MM.1S (cell line): ENCODE results near the gene F10.

ENCODE experiments used
- DNase-seq: peaks from one replicate; pipeline ENCODE4 v3.0.0-alpha.2; 2015
- H2AFZ ChIP-seq: fragments of 300-600 bp; sonication (generic); 2 replicates; pipeline ENCODE4 v1.6.0; 2016; ENCODE audit warnings: antibody characterized with exemption, low read length
- H3F3A ChIP-seq: fragments of 300-600 bp; sonication (generic); 2 replicates; pipeline ENCODE4 v1.6.1; 2016; ENCODE audit warnings: mild to moderate bottlenecking, antibody characterized with exemption, low read length, moderate library complexity, mixed read lengths; ENCODE audit not compliant: insufficient read depth
- H3K27ac ChIP-seq: fragments of 300-600 bp; sonication (generic); 2 replicates; pipeline ENCODE4 v1.5.1; 2016; ENCODE audit warnings: mild to moderate bottlenecking, low read length
- H3K27me3 ChIP-seq: fragments of 300-600 bp; sonication (generic); replicated peaks from 2 replicates; pipeline ENCODE4 v1.6.0; 2016; ENCODE audit warnings: low read length; ENCODE audit not compliant: insufficient read depth
- H3K36me3 ChIP-seq: fragments of 300-600 bp; sonication (generic); replicated peaks from 2 replicates; pipeline ENCODE4 v1.6.1; 2016; ENCODE audit warnings: mild to moderate bottlenecking, low read length, mixed read lengths; ENCODE audit not compliant: insufficient read depth
- H3K4me1 ChIP-seq: fragments of 300-600 bp; sonication (generic); 2 replicates; pipeline ENCODE4 v1.6.1; 2016; ENCODE audit warnings: low read length, mixed read lengths
- H3K4me2 ChIP-seq: fragments of 300-600 bp; sonication (generic); 2 replicates; pipeline ENCODE4 v1.6.0; 2016; ENCODE audit warnings: low read depth, low read length
- H3K4me3 ChIP-seq: fragments of 300-600 bp; sonication (generic); 2 replicates; pipeline ENCODE4 v1.5.1; 2016; ENCODE audit warnings: low read length, mixed read lengths
- H3K79me2 ChIP-seq: fragments of 300-600 bp; sonication (generic); 2 replicates; pipeline ENCODE4 v1.6.1; 2016; ENCODE audit warnings: mixed run types, low read length, mixed read lengths
- H3K9ac ChIP-seq: fragments of 300-600 bp; sonication (generic); 2 replicates; pipeline ENCODE4 v1.6.1; 2016; ENCODE audit warnings: low read length, mixed read lengths
- H3K9me2 ChIP-seq: fragments of 300-600 bp; sonication (generic); replicated peaks from 2 replicates; pipeline ENCODE4 v1.6.1; 2016; ENCODE audit warnings: mild to moderate bottlenecking, low read length, mixed read lengths; ENCODE audit not compliant: insufficient read depth
- H3K9me3 ChIP-seq: fragments of 300-600 bp; sonication (generic); replicated peaks from 2 replicates; pipeline ENCODE4 v1.6.1; 2016; ENCODE audit warnings: mild to moderate bottlenecking, low read length, mixed read lengths; ENCODE audit not compliant: insufficient read depth
- H4K20me1 ChIP-seq: fragments of 300-600 bp; sonication (generic); 2 replicates; pipeline ENCODE4 v1.6.1; 2016; ENCODE audit warnings: mild to moderate bottlenecking, low read length, moderate library complexity, mixed read lengths; ENCODE audit not compliant: insufficient read depth
- EZH2 ChIP-seq: fragments of 300-600 bp; sonication (generic); optimal IDR thresholded peaks from 2 replicates; pipeline ENCODE3; 2017; ENCODE audit warnings: low read depth, mild to moderate bottlenecking, antibody characterized with exemption, low read length, mixed read lengths
- EZH2phosphoT487 ChIP-seq: fragments of 300-600 bp; sonication (generic); IDR thresholded peaks from 2 replicates; pipeline ENCODE4 v1.6.1; 2018; ENCODE audit warnings: antibody characterized with exemption, low read length
- TF ChIP-seq, protein P1 (sequence below): fragments of 300-600 bp; sonication (generic); IDR thresholded peaks from 2 replicates; pipeline ENCODE4 v1.5.1; 2016; ENCODE audit warnings: antibody characterized with exemption, low read length, mixed read lengths

The F10 gene

DNA sequence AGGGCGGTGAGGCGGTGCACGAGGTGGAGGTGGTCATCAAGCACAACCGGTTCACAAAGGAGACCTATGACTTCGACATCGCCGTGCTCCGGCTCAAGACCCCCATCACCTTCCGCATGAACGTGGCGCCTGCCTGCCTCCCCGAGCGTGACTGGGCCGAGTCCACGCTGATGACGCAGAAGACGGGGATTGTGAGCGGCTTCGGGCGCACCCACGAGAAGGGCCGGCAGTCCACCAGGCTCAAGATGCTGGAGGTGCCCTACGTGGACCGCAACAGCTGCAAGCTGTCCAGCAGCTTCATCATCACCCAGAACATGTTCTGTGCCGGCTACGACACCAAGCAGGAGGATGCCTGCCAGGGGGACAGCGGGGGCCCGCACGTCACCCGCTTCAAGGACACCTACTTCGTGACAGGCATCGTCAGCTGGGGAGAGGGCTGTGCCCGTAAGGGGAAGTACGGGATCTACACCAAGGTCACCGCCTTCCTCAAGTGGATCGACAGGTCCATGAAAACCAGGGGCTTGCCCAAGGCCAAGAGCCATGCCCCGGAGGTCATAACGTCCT is 26.4 kb downstream of the F10 start:
- H3K36me3 ChIP-seq = no peaks in the 10 kb centered on the region
- no peak overlapping the region for H3K9ac ChIP-seq
- no peak overlapping the region for H2AFZ ChIP-seq
- no peaks in the 10 kb centered on the region for H4K20me1 ChIP-seq
- peaks cover 12% of the 10 kb centered on the region for H3K4me1 ChIP-seq
- no peak for DNase-seq
- peaks cover 4% of the 10 kb centered on the region; the same call in 1 of the 2 replicates for H3F3A ChIP-seq
- H3K9me3 ChIP-seq = no peaks in the 10 kb centered on the region
- H3K4me3 ChIP-seq = no peak overlapping the region
- no peak for TF ChIP-seq EZH2phosphoT487
- TF ChIP-seq, protein P1, sequence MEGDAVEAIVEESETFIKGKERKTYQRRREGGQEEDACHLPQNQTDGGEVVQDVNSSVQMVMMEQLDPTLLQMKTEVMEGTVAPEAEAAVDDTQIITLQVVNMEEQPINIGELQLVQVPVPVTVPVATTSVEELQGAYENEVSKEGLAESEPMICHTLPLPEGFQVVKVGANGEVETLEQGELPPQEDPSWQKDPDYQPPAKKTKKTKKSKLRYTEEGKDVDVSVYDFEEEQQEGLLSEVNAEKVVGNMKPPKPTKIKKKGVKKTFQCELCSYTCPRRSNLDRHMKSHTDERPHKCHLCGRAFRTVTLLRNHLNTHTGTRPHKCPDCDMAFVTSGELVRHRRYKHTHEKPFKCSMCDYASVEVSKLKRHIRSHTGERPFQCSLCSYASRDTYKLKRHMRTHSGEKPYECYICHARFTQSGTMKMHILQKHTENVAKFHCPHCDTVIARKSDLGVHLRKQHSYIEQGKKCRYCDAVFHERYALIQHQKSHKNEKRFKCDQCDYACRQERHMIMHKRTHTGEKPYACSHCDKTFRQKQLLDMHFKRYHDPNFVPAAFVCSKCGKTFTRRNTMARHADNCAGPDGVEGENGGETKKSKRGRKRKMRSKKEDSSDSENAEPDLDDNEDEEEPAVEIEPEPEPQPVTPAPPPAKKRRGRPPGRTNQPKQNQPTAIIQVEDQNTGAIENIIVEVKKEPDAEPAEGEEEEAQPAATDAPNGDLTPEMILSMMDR = no peak
- TF ChIP-seq EZH2 = no peak
- H3K79me2 ChIP-seq = no peaks in the 10 kb centered on the region
- H3K4me2 ChIP-seq = no peak overlapping the region
- H3K27me3 ChIP-seq = peaks cover 66% of the 10 kb centered on the region
- H3K9me2 ChIP-seq = no peaks in the 10 kb centered on the region
- H3K27ac ChIP-seq = no peak overlapping the region

DNA sequence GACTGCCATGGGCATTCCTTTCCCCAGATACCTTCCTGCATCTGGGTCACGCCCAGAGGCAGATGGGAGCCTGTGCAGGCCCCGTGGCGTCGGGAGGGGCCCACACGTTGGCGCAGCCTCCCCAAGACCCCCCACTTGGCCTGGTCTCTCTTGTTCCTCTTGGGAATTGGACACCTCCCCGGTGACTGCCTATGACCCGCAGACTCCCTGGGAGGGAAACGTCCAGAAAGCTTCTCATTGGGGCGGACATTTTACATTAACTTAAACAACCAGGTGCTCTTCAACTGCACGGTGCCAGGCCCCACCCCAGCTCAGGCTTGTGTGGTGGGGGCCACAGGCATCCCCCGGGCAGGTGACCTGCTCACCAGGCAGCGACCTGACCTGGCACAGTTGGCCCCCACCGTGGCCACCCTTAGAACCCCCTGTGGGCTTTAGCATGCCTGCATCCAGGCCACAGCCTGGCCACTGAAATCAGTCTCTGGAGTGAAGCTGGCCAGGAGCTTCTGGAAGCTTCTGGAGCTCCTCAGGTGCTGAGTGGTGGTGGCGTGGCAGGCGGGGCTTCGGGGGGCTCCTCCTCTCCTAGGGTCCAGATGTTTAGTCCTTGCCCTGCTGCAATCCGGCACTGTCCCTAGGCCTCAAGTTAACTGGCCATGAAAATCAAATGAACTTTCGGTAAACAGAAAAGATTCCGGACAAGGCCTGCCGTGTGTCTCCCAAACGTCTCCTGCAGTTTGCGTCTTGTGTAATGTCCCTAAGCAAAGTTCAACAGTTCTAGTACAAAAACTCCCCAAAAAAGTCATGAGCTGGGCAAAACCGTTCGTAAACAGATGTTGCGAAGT is 27.3 kb downstream of the F10 start:
- no peaks in the 10 kb centered on the region for H3K9me2 ChIP-seq
- no peak overlapping the region for H2AFZ ChIP-seq
- no peak overlapping the region for H3K9ac ChIP-seq
- no peak overlapping the region for H3K4me2 ChIP-seq
- peaks cover 12% of the 10 kb centered on the region for H3K4me1 ChIP-seq
- no peak overlapping the region for H3K4me3 ChIP-seq
- H3K27ac ChIP-seq = no peak overlapping the region
- H3K36me3 ChIP-seq = no peaks in the 10 kb centered on the region
- no peaks in the 10 kb centered on the region for H3K9me3 ChIP-seq
- no peaks in the 10 kb centered on the region for H3K79me2 ChIP-seq
- TF ChIP-seq EZH2 (no peak), EZH2phosphoT487 (no peak)
- TF ChIP-seq, protein P1 = no peak
- DNase-seq = no peak
- H4K20me1 ChIP-seq = no peaks in the 10 kb centered on the region
- peaks cover 59% of the 10 kb centered on the region for H3K27me3 ChIP-seq
- H3F3A ChIP-seq = peaks cover 4% of the 10 kb centered on the region; the same call in 1 of the 2 replicates

DNA sequence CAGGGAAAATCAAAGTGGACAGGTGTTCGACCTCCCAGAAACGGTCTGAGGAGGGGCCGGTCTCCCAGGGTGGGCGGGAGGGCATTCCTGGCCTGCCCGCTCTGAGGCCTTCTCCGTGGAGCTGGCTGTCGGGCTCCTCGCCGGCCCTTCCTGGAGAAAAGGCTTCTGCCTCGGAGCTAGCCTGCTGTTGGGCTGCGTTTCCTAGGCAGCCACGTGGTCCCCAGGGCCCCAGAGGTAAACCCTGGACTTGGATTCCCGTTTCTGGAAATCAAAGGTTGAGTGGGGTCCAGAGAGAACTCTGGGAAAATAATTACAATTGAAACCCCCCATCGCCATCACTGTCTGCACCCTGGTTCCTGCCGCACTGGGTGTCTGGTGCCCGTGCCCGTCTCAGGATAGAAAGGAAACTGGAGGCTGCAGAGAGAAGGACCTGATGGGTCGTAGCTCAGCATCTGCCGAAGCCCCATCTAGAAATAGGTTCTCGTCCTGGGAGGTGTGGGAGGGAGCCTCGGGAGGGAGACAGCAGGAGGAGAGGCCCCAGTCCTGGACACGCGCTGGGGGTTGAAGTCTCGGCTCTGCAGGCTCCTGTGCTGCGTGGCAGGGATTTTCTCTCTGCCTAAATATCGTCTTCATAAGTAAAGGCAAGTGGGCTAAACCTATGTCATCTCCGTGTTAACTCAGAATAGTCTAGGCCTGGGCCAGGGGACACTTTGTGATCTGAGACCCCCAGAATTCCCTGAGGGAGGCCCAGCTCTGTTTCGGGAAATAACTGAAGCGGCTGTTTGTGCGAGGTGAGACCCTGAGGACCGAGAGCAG is 28.2 kb downstream of the F10 start:
- Histone ChIP-seq H3K4me2 (no peak overlapping the region), H2AFZ (no peak overlapping the region), H3K79me2 (no peaks in the 10 kb centered on the region), H3K4me1 (peaks cover 12% of the 10 kb centered on the region), H3K36me3 (no peaks in the 10 kb centered on the region), H4K20me1 (no peaks in the 10 kb centered on the region), H3K9me3 (no peaks in the 10 kb centered on the region), H3K4me3 (no peak overlapping the region), H3F3A (peaks cover 4% of the 10 kb centered on the region; the same call in 1 of the 2 replicates), H3K27ac (no peak overlapping the region), H3K9me2 (no peaks in the 10 kb centered on the region), H3K27me3 (peaks cover 59% of the 10 kb centered on the region), H3K9ac (no peak overlapping the region)
- no peak for DNase-seq
- TF ChIP-seq EZH2phosphoT487 = no peak
- no peak for TF ChIP-seq EZH2
- TF ChIP-seq, protein P1 = no peak
